Calu3 (cell line): ENCODE measurements around the gene C12orf56. TPM values are rescaled to one million over a fixed set of nuclear protein-coding genes. Genes with fewer than 3 reads are reported as not detected.

Experiments
- BruUV-seq: library from RNA; stranded (reverse); fragments of 400-500 nt; replicated peaks from 2 replicates; lab custom pipeline; 2021; lab: Mats Ljungman, UMichigan
- CTCF ChIA-PET: fragments of 300-600 bp; sonication (Branson Sonifier 250); formaldehyde crosslinking; loops from one replicate; lab custom pipeline; 2022; ENCODE audit warnings: antibody characterized with exemption; lab: Charles Lee
- DNase-seq: peaks from one replicate; pipeline ENCODE4 v3.0.0; 2022
- H3K27ac Mint-ChIP-seq: one replicate; pipeline ENCODE4 v1.8.0; 2022; ENCODE audit warnings: mixed read lengths; ENCODE audit not compliant: unreplicated experiment
- H3K27me3 Mint-ChIP-seq: one replicate; pipeline ENCODE4 v1.8.0; 2022; ENCODE audit warnings: mixed read lengths; ENCODE audit not compliant: unreplicated experiment
- H3K36me3 Mint-ChIP-seq: one replicate; pipeline ENCODE4 v1.8.0; 2022; ENCODE audit warnings: mild to moderate bottlenecking, moderate library complexity, mixed read lengths; ENCODE audit not compliant: insufficient read depth, unreplicated experiment
- H3K4me1 Mint-ChIP-seq: one replicate; pipeline ENCODE4 v1.8.0; 2022; ENCODE audit warnings: mild to moderate bottlenecking, low read depth, mixed read lengths; ENCODE audit not compliant: unreplicated experiment
- H3K4me3 Mint-ChIP-seq: one replicate; pipeline ENCODE4 v1.8.0; 2022; ENCODE audit warnings: mild to moderate bottlenecking, low read depth, moderate library complexity, mixed read lengths; ENCODE audit not compliant: unreplicated experiment
- H3K9me3 Mint-ChIP-seq: one replicate; pipeline ENCODE4 v1.8.0; 2022; ENCODE audit warnings: low read depth, mixed read lengths; ENCODE audit not compliant: unreplicated experiment
- CTCF ChIP-seq: fragments of 200-600 bp; IDR thresholded peaks from one replicate; pipeline ENCODE4 v1.8.0; 2022; ENCODE audit warnings: antibody characterized with exemption; ENCODE audit not compliant: unreplicated experiment
- intact Hi-C: fragments of 100-400 bp; cut with micrococcal nuclease; formaldehyde crosslinking; loops from one replicate; pipeline ENCODE4 v1.10.0; 2022; ENCODE audit not compliant: unreplicated experiment
- total RNA-seq: library from RNA; stranded (reverse); gene quantifications from 2 replicates; pipeline ENCODE4 v1.2.3, GENCODE V29; 2022

Gene C12orf56
- total RNA-seq, 1 experiment from 2014 or later = 4.7 TPM

GRCh38 chr12:64253356-64253755, 137.2 kb downstream of the C12orf56 start:
- no peak for TF ChIP-seq CTCF
- intact Hi-C loops = loop anchor here (10.0 kb wide), 1 partner anchor 589 kb away; the partner anchor contains the start of gene DPY19L2
- Mint-ChIP-seq H3K9me3 (no peaks in the 10 kb centered on the region), H3K4me1 (no peaks in the 10 kb centered on the region), H3K27me3 (no peaks in the 10 kb centered on the region), H3K27ac (no peak overlapping the region), H3K36me3 (no peaks in the 10 kb centered on the region), H3K4me3 (no peak overlapping the region)
- no peak for DNase-seq
- CTCF ChIA-PET = no interaction called here
- no TSS peak for BruUV-seq

GRCh38 chr12:64252681-64253080, 137.9 kb downstream of the C12orf56 start:
- DNase-seq = no peak
- no peak for TF ChIP-seq CTCF
- BruUV-seq = no TSS peak
- Mint-ChIP-seq H3K9me3 (no peaks in the 10 kb centered on the region), H3K4me1 (no peaks in the 10 kb centered on the region), H3K36me3 (no peaks in the 10 kb centered on the region), H3K27me3 (no peaks in the 10 kb centered on the region), H3K4me3 (no peak overlapping the region), H3K27ac (no peak overlapping the region)
- CTCF ChIA-PET = no interaction called here
- intact Hi-C loops = loop anchor here (10.0 kb wide), 1 partner anchor 588 kb away; the partner anchor contains the start of gene DPY19L2

GRCh38 chr12:64243809-64244208, 146.7 kb downstream of the C12orf56 start:
- no peaks in the 10 kb centered on the region for H3K36me3 Mint-ChIP-seq
- intact Hi-C loops = no loop called here
- H3K27ac Mint-ChIP-seq = no peak overlapping the region
- no peaks in the 10 kb centered on the region for H3K9me3 Mint-ChIP-seq
- H3K4me3 Mint-ChIP-seq = no peak overlapping the region
- CTCF ChIA-PET = no interaction called here
- H3K27me3 Mint-ChIP-seq = no peaks in the 10 kb centered on the region
- DNase-seq = no peak
- BruUV-seq = no TSS peak
- H3K4me1 Mint-ChIP-seq = no peaks in the 10 kb centered on the region
- no peak for TF ChIP-seq CTCF

- no peak for TF ChIP-seq CTCF
- H3K36me3 Mint-ChIP-seq = no peaks in the 10 kb centered on the region
- CTCF ChIA-PET = no interaction called here
- H3K4me1 Mint-ChIP-seq = no peaks in the 10 kb centered on the region
- no peaks in the 10 kb centered on the region for H3K27me3 Mint-ChIP-seq
- no peaks in the 10 kb centered on the region for H3K9me3 Mint-ChIP-seq
- DNase-seq = no peak
- no TSS peak for BruUV-seq
- intact Hi-C loops = no loop called here
- H3K27ac Mint-ChIP-seq = no peak overlapping the region
- no peak overlapping the region for H3K4me3 Mint-ChIP-seq
Measured at GRCh38 chr12:64240781-64241180, 149.8 kb downstream of the C12orf56 start.
